ENCODE results near the gene MRPL49. TPM values are rescaled to one million over a fixed set of nuclear protein-coding genes. Genes with fewer than 3 reads are reported as not detected.
A peak's percentile ranks its signal among the peaks of the same experiment; 100 is the strongest.

Gene MRPL49
- total RNA-seq, 3 donors from 2014 or later (not counting 1 experiment from before 2014, with no cell fraction given): 36.8 to 37.5 (median 36.9) TPM

DNA sequence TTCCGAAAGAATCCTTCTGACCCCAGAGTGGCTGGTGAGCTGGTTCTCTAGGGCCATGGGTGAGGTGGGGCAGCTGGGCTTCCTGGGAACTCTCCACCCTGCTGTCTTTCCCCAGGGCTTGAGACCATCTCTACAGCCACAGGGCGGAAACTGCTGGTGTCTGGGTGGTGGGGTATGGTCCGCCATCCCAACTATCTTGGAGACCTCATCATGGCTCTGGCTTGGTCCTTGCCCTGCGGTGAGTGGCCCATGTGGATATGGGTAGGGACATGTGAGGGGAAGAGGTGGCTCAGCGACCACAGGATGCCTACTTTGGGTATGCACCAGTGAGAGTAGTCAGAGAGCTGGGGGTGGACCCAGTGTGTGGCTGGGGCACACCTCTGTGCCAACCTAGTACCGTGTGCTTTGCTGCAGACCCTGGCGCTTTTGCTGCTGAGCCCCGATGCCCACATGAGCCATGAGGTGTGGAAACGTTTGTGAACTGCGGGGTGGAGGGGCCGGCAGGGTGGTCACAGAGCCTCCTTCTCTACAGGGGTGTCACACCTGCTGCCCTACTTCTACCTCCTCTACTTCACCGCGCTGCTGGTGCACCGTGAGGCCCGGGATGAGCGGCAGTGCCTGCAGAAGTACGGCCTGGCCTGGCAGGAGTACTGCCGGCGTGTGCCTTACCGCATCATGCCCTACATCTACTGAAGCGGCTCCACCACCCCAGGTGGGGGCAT is 6.6 kb upstream of the MRPL49 start:
- Mint-ChIP-seq H3K9me3 (no peaks in the 10 kb centered on the region), H3K4me3 (peak overlapping the region; percentile 35), H3K4me1 (peaks cover 37 to 50% of the 10 kb centered on the region in 2 donors), H3K27me3 (ENCODE audit: low read depth in 2 of 2) (no peaks in the 10 kb centered on the region), H3K27ac (peak overlapping the region in 1 of 2 donors; percentile 99), H3K36me3 (no peaks in the 10 kb centered on the region)
- intact Hi-C loops (cut with micrococcal nuclease): loop anchor here (2.0 to 10.0 kb wide), 2 partner anchors 19 to 341 kb away; partner anchors contain the start of genes SF1 and SYVN1
- 96% methylated on average over 21 of the region's 21 CpGs for WGBS (ENCODE audit: insufficient coverage)
- Histone ChIP-seq H3K4me1 (ENCODE audit: control insufficient read depth, insufficient read depth, low read length) (peaks cover 59% of the 10 kb centered on the region), H3K4me3 (ENCODE audit: low read length) (no peak overlapping the region), H3K36me3 (ENCODE audit: control insufficient read depth, insufficient read depth, low read length) (peaks cover 29% of the 10 kb centered on the region), H3K9me3 (ENCODE audit: control insufficient read depth, insufficient read depth, low read length) (no peaks in the 10 kb centered on the region), H3K27me3 (ENCODE audit: control insufficient read depth, insufficient read depth, low read length) (no peaks in the 10 kb centered on the region), H3K27ac (ENCODE audit: low read length) (no peak overlapping the region)
- DNase-seq (peak in 1 of 2 donors; percentile 20), ATAC-seq (no peak)
- TF ChIP-seq, protein P1, sequence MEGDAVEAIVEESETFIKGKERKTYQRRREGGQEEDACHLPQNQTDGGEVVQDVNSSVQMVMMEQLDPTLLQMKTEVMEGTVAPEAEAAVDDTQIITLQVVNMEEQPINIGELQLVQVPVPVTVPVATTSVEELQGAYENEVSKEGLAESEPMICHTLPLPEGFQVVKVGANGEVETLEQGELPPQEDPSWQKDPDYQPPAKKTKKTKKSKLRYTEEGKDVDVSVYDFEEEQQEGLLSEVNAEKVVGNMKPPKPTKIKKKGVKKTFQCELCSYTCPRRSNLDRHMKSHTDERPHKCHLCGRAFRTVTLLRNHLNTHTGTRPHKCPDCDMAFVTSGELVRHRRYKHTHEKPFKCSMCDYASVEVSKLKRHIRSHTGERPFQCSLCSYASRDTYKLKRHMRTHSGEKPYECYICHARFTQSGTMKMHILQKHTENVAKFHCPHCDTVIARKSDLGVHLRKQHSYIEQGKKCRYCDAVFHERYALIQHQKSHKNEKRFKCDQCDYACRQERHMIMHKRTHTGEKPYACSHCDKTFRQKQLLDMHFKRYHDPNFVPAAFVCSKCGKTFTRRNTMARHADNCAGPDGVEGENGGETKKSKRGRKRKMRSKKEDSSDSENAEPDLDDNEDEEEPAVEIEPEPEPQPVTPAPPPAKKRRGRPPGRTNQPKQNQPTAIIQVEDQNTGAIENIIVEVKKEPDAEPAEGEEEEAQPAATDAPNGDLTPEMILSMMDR (IDR thresholded peaks at IDR 0.05): no peak

DNA sequence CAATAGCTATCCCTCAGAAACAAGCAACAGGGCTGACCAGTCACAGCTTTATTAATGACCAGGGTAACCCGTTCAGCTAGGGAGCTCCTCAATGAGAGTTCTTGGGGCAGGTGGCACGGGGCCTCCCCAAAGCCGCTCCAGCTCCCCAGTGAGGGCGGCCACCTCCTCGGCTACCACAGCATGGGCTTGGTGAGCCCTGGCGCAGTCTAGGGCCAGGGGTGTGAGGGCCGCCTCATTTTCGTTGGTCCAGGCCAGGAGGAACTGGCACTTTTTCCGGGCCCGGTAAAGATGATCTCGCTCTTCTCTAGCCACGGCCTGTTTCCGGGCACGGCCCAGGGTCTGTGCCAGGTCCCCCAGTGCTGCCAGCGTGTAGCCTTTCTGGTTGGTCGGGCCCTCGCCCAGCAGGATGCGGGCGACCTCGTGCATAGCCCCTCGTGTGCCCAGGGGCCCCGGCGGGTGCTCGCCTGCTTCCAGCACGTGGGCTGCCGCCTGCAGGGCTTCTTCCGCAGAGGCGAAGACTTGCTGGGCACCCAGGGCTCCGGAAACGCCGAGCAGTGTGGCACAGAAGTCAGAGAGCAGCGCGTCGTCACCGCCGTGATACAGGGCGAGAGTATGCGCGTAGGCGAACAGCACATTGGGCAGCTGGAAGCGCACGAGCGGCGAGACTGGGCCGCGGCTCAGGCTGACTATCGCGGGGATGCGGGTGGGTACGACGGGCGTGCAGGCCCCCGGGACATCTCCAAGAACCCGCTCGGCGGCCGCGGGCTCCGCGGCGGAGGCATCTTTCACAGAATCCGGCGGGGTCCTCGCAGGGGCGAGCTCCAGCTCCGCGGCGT is 5.5 kb upstream of the MRPL49 start:
- intact Hi-C loops (cut with micrococcal nuclease): loop anchor here (1.0 to 10.0 kb wide), 5 partner anchors 18 to 342 kb away; partner anchors contain the start of genes CDCA5, SF1, SYVN1 and VPS51
- H3K4me1 Mint-ChIP-seq: peaks cover 37 to 48% of the 10 kb centered on the region in 2 donors
- H3K27me3 ChIP-seq (ENCODE audit: control insufficient read depth, insufficient read depth, low read length): no peaks in the 10 kb centered on the region
- H3K36me3 Mint-ChIP-seq: no peaks in the 10 kb centered on the region
- H3K4me3 Mint-ChIP-seq: peak overlapping the region; percentile 86
- H3K9me3 ChIP-seq (ENCODE audit: control insufficient read depth, insufficient read depth, low read length): no peaks in the 10 kb centered on the region
- TF ChIP-seq, protein P1 (IDR thresholded peaks at IDR 0.05): no peak
- H3K9me3 Mint-ChIP-seq: no peaks in the 10 kb centered on the region
- peaks cover 59% of the 10 kb centered on the region for H3K4me1 ChIP-seq (ENCODE audit: control insufficient read depth, insufficient read depth, low read length)
- peak overlapping the region; percentile 88 to 99 for H3K27ac Mint-ChIP-seq
- no peaks in the 10 kb centered on the region for H3K27me3 Mint-ChIP-seq (ENCODE audit: low read depth in 2 of 2)
- peaks cover 35% of the 10 kb centered on the region for H3K36me3 ChIP-seq (ENCODE audit: control insufficient read depth, insufficient read depth, low read length)
- 24% methylated on average over 68 of the region's 68 CpGs for WGBS (ENCODE audit: insufficient coverage)
- H3K27ac ChIP-seq (ENCODE audit: low read length): peak overlapping the region; percentile 87
- peak in 1 of 2 donors; percentile 80 for DNase-seq
- H3K4me3 ChIP-seq (ENCODE audit: low read length): peak overlapping the region; percentile 75
- peak; percentile 3 to 21 (median 3) for ATAC-seq

DNA sequence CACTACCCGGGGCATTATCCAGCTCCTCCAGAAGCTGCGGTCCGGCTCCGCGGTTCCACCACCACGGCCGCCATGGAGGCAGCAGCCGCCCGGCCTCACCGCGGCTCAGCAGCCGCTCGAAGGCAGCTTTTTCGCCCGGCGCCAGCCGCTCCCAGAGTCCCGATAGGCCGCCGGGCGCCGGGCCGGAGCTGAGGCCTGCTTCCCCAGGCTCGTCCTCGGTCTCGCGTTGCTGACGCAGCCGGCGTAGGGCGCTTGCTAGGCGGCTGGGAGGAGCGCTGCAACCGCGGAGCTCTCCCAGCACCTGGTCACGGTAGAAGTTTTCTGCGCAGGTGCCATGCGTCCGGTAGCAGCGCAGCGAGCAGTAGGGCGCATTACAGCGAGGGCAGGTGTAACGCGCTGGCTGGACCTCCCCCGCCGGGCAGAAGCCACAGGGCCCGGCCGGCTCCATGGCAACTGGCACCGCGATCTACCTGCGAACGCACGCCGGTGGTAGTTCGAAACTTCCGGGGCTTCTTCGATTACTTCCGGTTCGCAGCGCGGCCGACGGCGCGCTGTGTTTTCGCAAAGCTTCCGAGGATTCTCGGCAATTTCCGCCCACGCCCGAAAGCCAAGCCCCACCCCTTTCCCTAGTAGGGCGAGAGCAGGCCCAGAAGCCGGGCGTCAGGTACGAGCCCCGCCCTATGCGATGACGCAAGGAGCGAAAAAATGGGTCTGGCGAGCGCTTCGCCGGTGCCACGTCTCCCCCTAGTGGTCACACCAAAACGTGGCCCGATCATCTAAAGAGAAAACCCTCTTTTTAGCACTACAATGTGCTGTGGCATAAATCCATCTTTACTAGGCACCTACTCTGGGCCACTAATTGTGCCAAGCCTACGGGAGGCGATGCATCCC is 4.7 kb upstream of the MRPL49 start, which contains the start of gene ZNHIT2:
Gene ZNHIT2, minus strand, starts transcription at position 496 of the 891 bp plus-strand sequence. Its CDS starts 48 bp downstream, at position 448.
- Mint-ChIP-seq H3K4me3 (peak within 1 kb of the TSS; percentile 86), H3K36me3 (no peaks in the 10 kb centered on the region), H3K4me1 (peaks cover 37 to 50% of the 10 kb centered on the region in 2 donors), H3K27me3 (ENCODE audit: low read depth in 2 of 2) (no peaks in the 10 kb centered on the region), H3K27ac (peak within 1 kb of the TSS; percentile 88 to 99), H3K9me3 (no peaks in the 10 kb centered on the region)
- TF ChIP-seq, protein P1 (IDR thresholded peaks at IDR 0.05): peak; percentile 83
- under 1% methylated on average over 89 of the region's 89 CpGs for WGBS (ENCODE audit: insufficient coverage)
- Histone ChIP-seq H3K36me3 (ENCODE audit: control insufficient read depth, insufficient read depth, low read length) (peaks cover 35% of the 10 kb centered on the region), H3K4me1 (ENCODE audit: control insufficient read depth, insufficient read depth, low read length) (peaks cover 55% of the 10 kb centered on the region), H3K27me3 (ENCODE audit: control insufficient read depth, insufficient read depth, low read length) (no peaks in the 10 kb centered on the region), H3K9me3 (ENCODE audit: control insufficient read depth, insufficient read depth, low read length) (no peaks in the 10 kb centered on the region), H3K27ac (ENCODE audit: low read length) (peak within 1 kb of the TSS; percentile 87), H3K4me3 (ENCODE audit: low read length) (peak within 1 kb of the TSS; percentile 75)
- intact Hi-C loops (cut with micrococcal nuclease): loop anchor here (1.0 to 10.0 kb wide), 5 partner anchors 17 to 343 kb away; partner anchors contain the start of genes CDCA5, SF1, SYVN1 and VPS51
- ATAC-seq (peak; percentile 74 to 89 (median 77)), DNase-seq (peak; percentile 100)

Data from natural killer cell (primary cell).